HG03066 (cell line): ENCODE results near the gene GPC6.

Experiments
- ATAC-seq: cut with Tn5 transposase; IDR thresholded peaks from one replicate; pipeline ENCODE4 v1.9.1; 2021; ENCODE audit warnings: low read depth; ENCODE audit not compliant: unreplicated experiment

GPC6 gene

GRCh38 chr13:94056362-94056990 lies 829.9 kb downstream of the GPC6 start:
- no peak for ATAC-seq

GRCh38 chr13:94057618-94058186 lies 831.1 kb downstream of the GPC6 start:
- ATAC-seq: no peak

GRCh38 chr13:94058821-94059360 lies 832.3 kb downstream of the GPC6 start:
- ATAC-seq: no peak

GRCh38 chr13:94061301-94061700 lies 834.7 kb downstream of the GPC6 start:
- no peak for ATAC-seq

- no peak for ATAC-seq
Observed at GRCh38 chr13:94063096-94063495, 836.5 kb downstream of the GPC6 start.

- ATAC-seq: no peak
Observed at GRCh38 chr13:94063848-94064247, 837.2 kb downstream of the GPC6 start.

GRCh38 chr13:94065741-94066140 lies 839.1 kb downstream of the GPC6 start:
- ATAC-seq: no peak

GRCh38 chr13:94073007-94073744 lies 846.6 kb downstream of the GPC6 start:
- ATAC-seq: no peak

- no peak for ATAC-seq
Observed at GRCh38 chr13:94079876-94080275, 853.3 kb downstream of the GPC6 start.

GRCh38 chr13:94080527-94080926 lies 853.9 kb downstream of the GPC6 start:
- no peak for ATAC-seq

GRCh38 chr13:94087100-94087499 lies 860.5 kb downstream of the GPC6 start:
- ATAC-seq: no peak

GRCh38 chr13:94088742-94089141 lies 862.1 kb downstream of the GPC6 start:
- ATAC-seq: no peak

GRCh38 chr13:94090773-94091480 lies 864.3 kb downstream of the GPC6 start:
- no peak for ATAC-seq

GRCh38 chr13:94093652-94094315 lies 867.2 kb downstream of the GPC6 start:
- ATAC-seq: no peak

GRCh38 chr13:94109715-94110374 lies 883.2 kb downstream of the GPC6 start:
- no peak for ATAC-seq

- no peak for ATAC-seq
Observed at GRCh38 chr13:94112227-94112626, 885.6 kb downstream of the GPC6 start.

GRCh38 chr13:94112731-94113130 lies 886.1 kb downstream of the GPC6 start:
- no peak for ATAC-seq

GRCh38 chr13:94113245-94113644 lies 886.6 kb downstream of the GPC6 start:
- no peak for ATAC-seq

GRCh38 chr13:94114166-94114565 lies 887.6 kb downstream of the GPC6 start:
- ATAC-seq: no peak

- ATAC-seq: no peak
Observed at GRCh38 chr13:94115054-94115453, 888.4 kb downstream of the GPC6 start.
